K562 (cell line): ENCODE measurements around the gene CPVL. TPM values are rescaled to one million over a fixed set of nuclear protein-coding genes. Genes with fewer than 3 reads are reported as not detected.

Experiments
- C11orf30 ChIP-seq: fragments of 450-650 bp; IDR thresholded peaks from 2 replicates; pipeline ENCODE4 v1.6.1; 2016; ENCODE audit warnings: low read depth, mild to moderate bottlenecking
- CHD1 ChIP-seq: fragments of 200-600 bp; sonication (generic); IDR thresholded peaks from one replicate; pipeline ENCODE4 v1.6.1; 2012; ENCODE audit warnings: mild to moderate bottlenecking, moderate library complexity, low read length, inconsistent platforms
- E4F1 ChIP-seq: fragments of 250-450 bp; sonication (Bioruptor Pico); IDR thresholded peaks from 2 replicates; pipeline ENCODE4 v1.5.0; 2021; ENCODE audit warnings: mild to moderate bottlenecking, borderline replicate concordance
- HNRNPH1 ChIP-seq: fragments of 200-400 bp; formaldehyde crosslinking; optimal IDR thresholded peaks from 2 replicates; pipeline ENCODE3; 2017; ENCODE audit warnings: low read depth, mild to moderate bottlenecking, low read length, moderate library complexity
- NBN ChIP-seq: fragments of 450-650 bp; IDR thresholded peaks from 2 replicates; pipeline ENCODE4 v1.6.1; 2016; ENCODE audit warnings: low read depth, mild to moderate bottlenecking
- NKRF ChIP-seq: fragments of 450-650 bp; IDR thresholded peaks from 2 replicates; pipeline ENCODE4 v1.6.1; 2016; ENCODE audit warnings: borderline replicate concordance
- POLR2AphosphoS5 ChIP-seq: IDR thresholded peaks from 2 replicates; pipeline ENCODE4 v1.6.1; 2011; ENCODE audit warnings: mild to moderate bottlenecking, low read depth, low read length, moderate library complexity; ENCODE audit not compliant: control insufficient read depth, insufficient read depth
- RBM22 ChIP-seq: fragments of 200-400 bp; formaldehyde crosslinking; IDR thresholded peaks from 2 replicates; pipeline ENCODE4 v1.6.1; 2018; ENCODE audit warnings: low read length, low read depth; ENCODE audit not compliant: poor library complexity, severe bottlenecking
- SMAD2 ChIP-seq: fragments of 150-350 bp; IDR thresholded peaks from 2 replicates; pipeline ENCODE4 v1.6.1; 2014; ENCODE audit warnings: low read depth, mild to moderate bottlenecking, low read length
- ZC3H8 ChIP-seq: fragments of 450-650 bp; IDR thresholded peaks from 2 replicates; pipeline ENCODE4 v1.6.1; 2017
- ZFP30 ChIP-seq: fragments of 250-450 bp; sonication (Bioruptor Pico); IDR thresholded peaks from 2 replicates; pipeline ENCODE4 v1.8.0; 2022; ENCODE audit warnings: moderate library complexity, mild to moderate bottlenecking, inconsistent platforms, borderline replicate concordance
- ZNF354B ChIP-seq: fragments of 250-450 bp; sonication (Bioruptor Pico); IDR thresholded peaks from 2 replicates; pipeline ENCODE4 v1.4.0; 2020
- ZNF445 ChIP-seq: fragments of 250-450 bp; sonication (Bioruptor Pico); IDR thresholded peaks from 2 replicates; pipeline ENCODE4 v1.4.0; 2020; ENCODE audit warnings: low read depth, mild to moderate bottlenecking, moderate library complexity
- ZNF551 ChIP-seq: fragments of 250-450 bp; sonication (Bioruptor Pico); IDR thresholded peaks from 2 replicates; pipeline ENCODE4 v1.5.0; 2021; ENCODE audit warnings: mild to moderate bottlenecking, moderate library complexity
- polyA plus RNA-seq, 8 experiments: library from polyadenylated mRNA; depleted of rRNA in 4 of 8; stranded (reverse) in 5 of 8; unstranded in 3 of 8; fragments of >200 nt; fragmentation: Nextera tagmentation in 2 of 8; fragmentation: Illumina TruSeq in 1 of 8; extraction: Ambion mirVana in 2 of 8; extraction: Trizol in 1 of 8; gene quantifications; 2 replicates each; pipeline versions ENCODE4 v1.2.1 to v1.2.3, GENCODE V29; 2011 to 2014; ENCODE audit warnings: inconsistent platforms in 1 of 8, missing spikeins in 1 of 8
- total RNA-seq, 7 experiments: library from RNA; depleted of rRNA in 6 of 7; stranded (reverse); fragments of >200 nt in 6 of 7; fragmentation: Illumina TruSeq in 2 of 7; extraction: Trizol in 2 of 7; gene quantifications; 2 replicates each; pipeline versions ENCODE4 v1.2.1 to v1.2.3, GENCODE V29; 2011 to 2021; ENCODE audit warnings: low replicate concordance in 1 of 7

Gene CPVL
- total and polyA plus RNA-seq, 9 of the 15 experiments (the other 6 are each of a cell fraction or from before 2014, with no cell fraction given) = 0.89 to 2.4 (median 1.5) TPM

- no peak for TF ChIP-seq RBM22
- TF ChIP-seq SMAD2 = no peak
- TF ChIP-seq NKRF = no peak
- TF ChIP-seq ZNF354B = no peak
- TF ChIP-seq E4F1 (CRISPR knock-in tag) = no peak
- TF ChIP-seq ZC3H8 = no peak
- TF ChIP-seq C11orf30 = no peak
- TF ChIP-seq POLR2AphosphoS5 = no peak
- TF ChIP-seq HNRNPH1 = no peak
- TF ChIP-seq ZNF445 = no peak
- TF ChIP-seq CHD1 = no peak
- TF ChIP-seq ZNF551 (CRISPR knock-in tag) = no peak
- TF ChIP-seq NBN = no peak
- no peak for TF ChIP-seq ZFP30 (CRISPR knock-in tag)
These were observed 6.5 kb downstream of the CPVL start (continued) for GRCh38 chr7:29139796-29140195.
